Suppressor macrophage (primary cell): ENCODE data around the gene URAD.

ENCODE experiments used
- DNase-seq, 4 experiments: peaks; one replicate each; pipeline ENCODE4 v3.0.0-alpha.2; 2020 to 2022

The URAD gene

GRCh38 chr13:27956576-27957300, 31.8 kb downstream of the URAD start:
- no peak for DNase-seq

DNA sequence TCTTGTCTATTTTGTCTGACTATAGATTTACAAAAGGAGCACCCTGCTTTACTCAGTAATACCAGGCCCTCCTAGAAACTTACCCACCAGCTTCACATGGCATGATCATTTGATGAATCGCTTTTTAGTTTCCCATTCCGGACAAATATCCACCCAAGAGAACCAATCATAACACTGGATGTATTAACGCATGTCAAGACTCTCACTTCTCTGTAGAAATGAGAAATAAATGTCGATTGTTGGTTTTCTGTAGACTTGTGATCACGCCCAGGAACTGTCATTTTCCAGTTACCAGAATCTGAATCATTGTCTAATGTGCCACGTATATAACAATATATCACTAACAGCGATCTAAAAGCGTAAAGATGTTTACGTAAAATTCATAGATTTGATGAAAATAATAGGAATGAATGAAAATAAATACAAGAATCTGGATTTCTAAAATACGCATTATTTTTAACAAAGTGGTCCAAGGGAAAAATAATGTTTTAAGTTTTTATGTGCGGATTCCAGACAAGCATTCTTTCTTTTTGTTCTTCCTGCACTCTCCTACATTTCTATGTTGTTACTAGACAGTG, 33.4 kb downstream of the URAD start:
- DNase-seq: no peak

DNA sequence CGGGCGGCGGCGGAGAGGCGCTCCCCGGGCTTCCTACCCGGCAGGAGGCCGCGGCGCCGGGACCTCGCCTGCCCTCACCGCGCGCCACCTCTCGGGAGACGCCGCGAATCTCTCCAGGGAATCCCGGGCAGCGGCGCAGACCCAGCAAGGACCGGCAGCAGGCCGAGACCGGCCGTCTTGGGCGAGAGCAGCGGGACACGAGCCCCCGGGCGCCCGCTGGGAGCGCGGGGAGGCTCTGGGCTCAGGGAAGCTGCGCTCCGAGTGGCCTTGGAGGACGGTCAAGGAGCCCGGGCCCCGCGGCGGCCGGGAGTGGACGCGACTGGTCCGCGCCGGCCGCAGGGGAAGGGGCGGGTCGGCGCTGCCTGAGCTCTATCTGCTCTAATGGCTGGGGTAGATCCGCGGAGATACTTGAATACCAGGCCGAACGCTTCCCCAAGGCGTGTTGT, 34.1 kb downstream of the URAD start:
- DNase-seq: peak in 3 of 4 experiments; percentile 19 to 51 (median 34)

DNA sequence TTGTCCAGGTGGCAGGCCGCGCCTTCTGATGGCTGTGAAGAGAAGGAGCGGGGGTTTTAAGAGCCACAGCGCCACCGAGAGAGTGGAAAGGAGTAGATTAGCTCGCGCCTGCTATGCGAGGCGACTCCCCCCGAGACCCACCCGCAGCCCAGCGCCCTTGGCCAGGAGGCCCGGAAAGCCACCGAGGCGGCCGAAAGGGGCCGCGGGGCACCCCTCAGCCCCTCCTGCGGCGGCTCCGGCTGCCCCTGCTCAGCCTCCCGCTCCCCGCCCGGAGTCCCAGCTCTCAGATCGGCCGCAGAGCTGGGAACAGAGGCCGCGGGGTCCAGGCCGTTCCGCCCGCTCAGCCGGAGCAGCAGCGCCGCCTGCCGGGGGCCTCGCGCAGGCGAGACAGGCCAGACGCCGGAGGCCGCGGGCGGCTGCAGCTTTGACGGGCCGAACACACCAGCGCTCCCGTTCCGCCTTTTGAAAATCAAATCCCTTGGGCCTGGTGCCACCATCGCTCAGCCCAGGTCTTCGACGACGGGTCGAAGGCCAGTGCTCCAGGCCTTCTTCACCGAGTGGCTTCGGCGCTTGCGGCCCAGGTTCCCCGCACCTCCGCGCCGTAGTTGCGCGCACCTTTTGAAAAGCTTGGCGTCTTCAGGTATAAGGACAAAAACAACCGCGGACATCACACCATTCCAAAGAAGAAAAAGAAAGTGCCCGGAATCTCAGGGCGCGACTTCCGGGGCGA, 34.7 kb downstream of the URAD start:
- DNase-seq: peak; percentile 81 to 93 (median 88)

DNA sequence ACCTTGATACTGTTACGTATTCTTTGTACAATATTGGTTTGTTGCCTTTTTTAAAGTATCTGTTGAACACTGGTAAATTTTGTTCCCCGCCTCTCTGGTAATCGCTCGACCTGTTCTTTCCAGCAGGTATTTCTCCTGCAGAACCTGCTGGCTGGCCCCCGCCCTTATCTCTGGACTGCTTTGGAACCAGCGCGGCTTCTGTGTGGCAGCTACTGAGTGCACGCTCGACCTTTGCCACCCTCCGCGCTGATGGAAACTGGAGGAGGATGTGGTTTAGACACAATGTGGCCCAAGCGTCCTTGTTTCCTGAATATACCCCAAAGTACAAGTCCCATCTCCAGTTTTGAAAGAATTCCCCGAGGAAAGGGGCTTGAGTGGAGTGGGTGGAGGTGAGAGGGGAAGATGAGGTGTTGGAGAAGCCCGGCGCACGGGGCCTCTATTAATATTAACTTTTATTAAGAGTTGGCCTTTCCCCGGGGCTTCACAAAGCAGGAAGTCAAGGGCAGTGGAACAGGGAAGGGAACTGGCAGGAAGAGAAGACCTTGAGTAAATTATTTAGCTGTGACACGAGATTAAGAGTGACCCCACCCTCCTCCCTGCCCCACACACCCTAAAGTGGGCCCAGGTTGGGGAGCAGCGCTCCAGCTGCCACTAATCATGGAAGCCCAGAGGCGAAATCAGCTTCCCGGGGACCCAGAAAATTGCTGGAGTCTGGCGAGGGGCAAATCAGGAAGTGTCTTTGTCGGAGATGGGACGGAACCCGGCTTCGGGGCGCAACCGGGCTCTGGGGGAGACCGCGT, 35.4 kb downstream of the URAD start:
- DNase-seq: peak in 3 of 4 experiments; percentile 27 to 47 (median 45)

- DNase-seq: no peak
Observed at GRCh38 chr13:27942972-27943371, 45.5 kb downstream of the URAD start.

GRCh38 chr13:27933580-27934328, 54.7 kb downstream of the URAD start:
- DNase-seq: no peak

GRCh38 chr13:27933118-27933517, 55.4 kb downstream of the URAD start:
- DNase-seq: no peak

DNA sequence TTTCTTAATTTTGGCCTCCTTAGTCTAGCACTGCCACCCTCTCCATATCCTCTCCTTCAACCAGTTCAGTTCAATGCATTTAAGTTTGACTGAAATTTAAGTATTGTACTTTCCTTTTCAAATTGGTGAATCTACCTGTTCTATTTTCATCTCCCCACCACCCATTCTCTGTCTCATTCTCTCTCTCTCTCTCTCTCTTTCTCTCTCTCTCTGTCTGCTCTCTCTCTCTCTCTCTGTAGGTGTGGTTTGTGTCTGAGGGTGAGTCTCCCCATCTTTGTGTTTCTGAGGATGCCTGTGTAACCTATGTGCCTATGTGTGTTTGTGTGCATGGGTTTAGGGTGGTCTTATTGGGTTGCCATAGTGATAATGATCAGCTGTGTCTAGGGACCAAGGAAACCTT, 58.6 kb downstream of the URAD start:
- no peak for DNase-seq

DNA sequence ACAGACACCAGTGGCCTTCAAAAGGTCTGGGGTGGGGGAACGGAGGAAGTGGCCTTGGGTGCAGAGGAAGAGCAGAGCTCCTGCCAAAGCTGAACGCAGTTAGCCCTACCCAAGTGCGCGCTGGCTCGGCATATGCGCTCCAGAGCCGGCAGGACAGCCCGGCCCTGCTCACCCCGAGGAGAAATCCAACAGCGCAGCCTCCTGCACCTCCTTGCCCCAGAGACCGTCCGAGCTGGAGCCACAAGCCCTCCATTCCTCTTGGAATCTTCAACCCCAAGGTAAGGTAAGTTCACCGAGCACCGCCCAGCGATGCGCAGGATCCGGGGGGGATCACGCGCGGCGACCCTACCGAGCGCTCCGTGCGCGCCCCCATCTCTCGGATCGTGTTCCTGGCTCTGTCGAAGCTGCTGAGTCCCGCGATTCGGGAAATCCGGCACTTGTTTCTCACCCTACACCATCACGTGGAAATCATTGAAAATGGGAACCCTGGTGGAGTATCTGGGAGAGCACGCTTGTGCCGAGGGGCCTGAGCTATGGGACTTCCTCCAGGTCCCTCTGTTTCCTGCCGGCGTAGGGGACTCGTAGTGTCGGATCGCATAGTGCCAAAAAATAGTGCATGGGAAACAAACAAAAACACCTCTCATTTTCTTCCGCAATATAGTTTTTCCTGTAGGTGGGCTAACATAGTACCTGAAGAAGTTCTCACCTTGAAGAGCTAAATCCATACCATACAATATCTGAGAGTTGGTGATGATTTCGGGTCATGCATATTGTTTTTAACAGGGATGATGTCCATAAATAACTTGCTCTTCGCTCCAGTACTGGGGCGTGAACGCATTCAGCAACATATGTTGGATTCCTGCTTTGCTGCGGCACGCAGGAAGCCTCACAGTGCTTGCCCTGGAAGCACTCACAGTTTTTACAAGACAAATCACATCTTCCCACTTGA, 59.4 kb downstream of the URAD start:
- peak in 1 of 4 experiments; percentile 4 for DNase-seq

DNA sequence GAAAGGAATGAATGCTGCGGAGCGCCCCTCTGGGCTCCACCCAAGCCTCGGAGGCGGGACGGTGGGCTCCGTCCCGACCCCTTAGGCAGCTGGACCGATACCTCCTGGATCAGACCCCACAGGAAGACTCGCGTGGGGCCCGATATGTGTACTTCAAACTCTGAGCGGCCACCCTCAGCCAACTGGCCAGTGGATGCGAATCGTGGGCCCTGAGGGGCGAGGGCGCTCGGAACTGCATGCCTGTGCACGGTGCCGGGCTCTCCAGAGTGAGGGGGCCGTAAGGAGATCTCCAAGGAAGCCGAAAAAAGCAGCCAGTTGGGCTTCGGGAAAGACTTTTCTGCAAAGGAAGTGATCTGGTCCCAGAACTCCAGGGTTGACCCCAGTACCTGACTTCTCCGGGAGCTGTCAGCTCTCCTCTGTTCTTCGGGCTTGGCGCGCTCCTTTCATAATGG, 60.1 kb downstream of the URAD start:
- DNase-seq: no peak
